ENCODE data around the gene CDH12. TPM values are rescaled to one million over a fixed set of nuclear protein-coding genes. Genes with fewer than 3 reads are reported as not detected.
A peak's percentile ranks its signal among the peaks of the same experiment; 100 is the strongest.

The CDH12 gene
- not detected for total RNA-seq
- polyA plus RNA-seq, result under 1 TPM in 1 of 3 donors, not detected in 2; 0.04 TPM

- no peak for DNase-seq
- H3K4me1 ChIP-seq, result peaks cover 0 to 13% (median 10%) of the 10 kb centered on the region in 4 donors
- no peak within 1 kb of the TSS for H3K27ac ChIP-seq
- TF ChIP-seq POLR2AphosphoS5 (IDR thresholded peaks at IDR 0.05), result no peak
- TF ChIP-seq CTCF (IDR thresholded peaks at IDR 0.05), result no peak
- TF ChIP-seq EP300 (IDR thresholded peaks at IDR 0.05), result no peak
- no peak for TF ChIP-seq POLR2A (IDR thresholded peaks at IDR 0.05)
- peak within 1 kb of the TSS in 3 of 4 donors; percentile 19 to 38 (median 32) for H3K4me3 ChIP-seq
- no peaks in the 10 kb centered on the region for H3K36me3 ChIP-seq
- H3K9me3 ChIP-seq, result no peaks in the 10 kb centered on the region
- intact Hi-C loops (cut with DNase I), result no loop called here
- WGBS, 2 donors, result 2 to 3% methylated on average over 31 of the region's 31 CpGs
- H3K27me3 ChIP-seq, result peaks cover 0 to 12% (median 3%) of the 10 kb centered on the region in 3 donors
Measured at GRCh38 chr5:22852807-22853660, at the start of gene CDH12. Gene CDH12 (minus strand): TSS chr5:22853344.

GRCh38 chr5:22901885-22902284 is 48.7 kb upstream of the CDH12 start:
- 65 to 83% methylated on average over 5 of the region's 5 CpGs for WGBS, 2 donors
- H3K4me3 ChIP-seq, result no peak overlapping the region
- DNase-seq, result no peak
- TF ChIP-seq POLR2AphosphoS5 (IDR thresholded peaks at IDR 0.05), result no peak
- TF ChIP-seq POLR2A (IDR thresholded peaks at IDR 0.05), result no peak
- TF ChIP-seq CTCF (IDR thresholded peaks at IDR 0.05), result no peak
- no peak for TF ChIP-seq EP300 (IDR thresholded peaks at IDR 0.05)
- no peaks in the 10 kb centered on the region for H3K27me3 ChIP-seq
- H3K36me3 ChIP-seq, result no peaks in the 10 kb centered on the region
- intact Hi-C loops (cut with DNase I), result no loop called here
- no peak overlapping the region for H3K27ac ChIP-seq
- no peaks in the 10 kb centered on the region for H3K4me1 ChIP-seq
- H3K9me3 ChIP-seq, result no peaks in the 10 kb centered on the region

- 93% methylated on average over 17 of the region's 17 CpGs for WGBS, 2 donors
- no peaks in the 10 kb centered on the region for H3K9me3 ChIP-seq
- no peak overlapping the region for H3K4me3 ChIP-seq
- no peaks in the 10 kb centered on the region for H3K4me1 ChIP-seq
- intact Hi-C loops (cut with DNase I), result no loop called here
- no peaks in the 10 kb centered on the region for H3K27me3 ChIP-seq
- no peaks in the 10 kb centered on the region for H3K36me3 ChIP-seq
- H3K27ac ChIP-seq, result no peak overlapping the region
- DNase-seq, result peak; percentile 48
- TF ChIP-seq EP300 (IDR thresholded peaks at IDR 0.05) (no peak), POLR2AphosphoS5 (IDR thresholded peaks at IDR 0.05) (no peak), CTCF (IDR thresholded peaks at IDR 0.05) (no peak), POLR2A (IDR thresholded peaks at IDR 0.05) (no peak)
Measured at GRCh38 chr5:22900801-22901310, 47.7 kb upstream of the CDH12 start.

- Histone ChIP-seq H3K36me3 (no peaks in the 10 kb centered on the region), H3K4me1 (no peaks in the 10 kb centered on the region), H3K9me3 (no peaks in the 10 kb centered on the region), H3K27ac (no peak overlapping the region), H3K4me3 (no peak overlapping the region), H3K27me3 (no peaks in the 10 kb centered on the region)
- intact Hi-C loops (cut with DNase I), result no loop called here
- no peak for DNase-seq
- whole genome bisulfite sequencing, 2 donors, result 73 to 87% methylated on average over 8 of the region's 8 CpGs
- TF ChIP-seq CTCF (IDR thresholded peaks at IDR 0.05) (no peak), POLR2AphosphoS5 (IDR thresholded peaks at IDR 0.05) (no peak), EP300 (IDR thresholded peaks at IDR 0.05) (no peak), POLR2A (IDR thresholded peaks at IDR 0.05) (no peak)
Measured at GRCh38 chr5:22899341-22899740, 46.2 kb upstream of the CDH12 start.
